Gastrocnemius medialis (tissue), 4 donors: Measurements from ENCODE around the gene SLC40A1. TPM values are rescaled to one million over a fixed set of nuclear protein-coding genes. Genes with fewer than 3 reads are reported as not detected.

Experiments used
- ATAC-seq, 2 donors: fragments of 150-250 bp; one replicate each; pipeline ENCODE4 v1.9.1; 2016
- DNase-seq, 2 donors: peaks; one replicate each; pipeline ENCODE4 v3.0.0-alpha.2; 2019
- H3K27ac ChIP-seq, 4 donors: fragments of 200-600 bp; sonication (generic); 1 replicate in 1 of 4; 2 replicates in 3 of 4; pipeline ENCODE4 v1.5.1; 2016 to 2018; ENCODE audit warnings: mild to moderate bottlenecking in 2 of 4, moderate library complexity in 1 of 4
- H3K27me3 ChIP-seq, 3 donors: fragments of 200-600 bp; sonication (generic) in 2 of 3; 1 replicate in 1 of 3; 2 replicates in 2 of 3; pipeline versions ENCODE4 v1.5.1 to v1.6.0; 2016 to 2019; ENCODE audit warnings: mild to moderate bottlenecking in 1 of 3, moderate library complexity in 1 of 3
- H3K36me3 ChIP-seq, 2 donors: fragments of 200-600 bp; sonication (generic) in 1 of 2; one replicate each; pipeline ENCODE4 v1.5.1; 2017 to 2018
- H3K4me1 ChIP-seq, 2 donors: fragments of 200-600 bp; sonication (generic) in 1 of 2; one replicate each; pipeline ENCODE4 v1.5.1; 2016 to 2017; ENCODE audit warnings: mild to moderate bottlenecking in 2 of 2
- H3K4me3 ChIP-seq, 4 donors: fragments of 200-600 bp; sonication (generic) in 3 of 4; 1 replicate in 1 of 4; 2 replicates in 3 of 4; pipeline ENCODE4 v1.5.1; 2016 to 2019; ENCODE audit warnings: mild to moderate bottlenecking in 2 of 4
- H3K9me3 ChIP-seq, 3 donors: fragments of 200-600 bp; sonication (generic) in 2 of 3; 1 replicate in 1 of 3; 2 replicates in 2 of 3; pipeline ENCODE4 v1.5.1; 2016 to 2019
- CTCF ChIP-seq, 5 experiments: fragments of 450-650 bp in 3 of 5; fragments of 200-600 bp in 2 of 5; sonication (generic) in 2 of 5; IDR thresholded peaks in 4 of 5; conservative IDR thresholded peaks in 1 of 5; 1 replicate in 4 of 5; 2 replicates in 1 of 5; pipeline ENCODE4 v1.5.1; 2016 to 2019; ENCODE audit warnings: antibody characterized with exemption in 5 of 5, mild to moderate bottlenecking in 3 of 5, moderate library complexity in 3 of 5
- POLR2A ChIP-seq, 2 donors: fragments of 450-650 bp; IDR thresholded peaks; one replicate each; pipeline ENCODE4 v1.6.1; 2017; ENCODE audit warnings: antibody characterized with exemption in 2 of 2, mild to moderate bottlenecking in 2 of 2, moderate library complexity in 2 of 2
- in situ Hi-C, 4 donors: fragments of 200-750 bp; cut with MboI; loops; one replicate each; pipeline versions ENCODE4 v1.15.0 to v1.8.0; 2017; ENCODE audit warnings: low sequenced_read_pairs in 4 of 4
- intact Hi-C: fragments of 100-400 bp; cut with DNase I; formaldehyde crosslinking; loops from one replicate; pipeline ENCODE4 v1.15.1; 2023; ENCODE audit warnings: low total_unique reads
- total RNA-seq, 4 donors: library from RNA; depleted of rRNA; stranded (reverse); fragments of >200 nt; gene quantifications; one replicate each; pipeline versions ENCODE4 v1.1.0 to v1.2.3, GENCODE V29; 2016

The SLC40A1 gene
- total RNA-seq, 4 donors from 2014 or later, result 24.8 to 81.8 (median 37.4) TPM

- no peak for TF ChIP-seq CTCF (IDR thresholded peaks at IDR 0.05 in 4 of 5, conservative IDR thresholded peaks at IDR 0.05 in 1 of 5)
- no peak for TF ChIP-seq POLR2A (IDR thresholded peaks at IDR 0.05)
- Histone ChIP-seq H3K4me1 (peaks cover 26 to 38% of the 10 kb centered on the region in 2 donors), H3K36me3 (no peaks in the 10 kb centered on the region), H3K4me3 (no peak overlapping the region), H3K9me3 (no peaks in the 10 kb centered on the region), H3K27ac (no peak overlapping the region), H3K27me3 (no peaks in the 10 kb centered on the region)
- no peak for DNase-seq
- in situ Hi-C loops, result no loop called here
- intact Hi-C loops, result no loop called here
- no peak for ATAC-seq
Measured at GRCh38 chr2:189526241-189526640, 54.3 kb downstream of the SLC40A1 start.

GRCh38 chr2:189524746-189525145, 55.8 kb downstream of the SLC40A1 start:
- Histone ChIP-seq H3K36me3 (no peaks in the 10 kb centered on the region), H3K4me3 (no peak overlapping the region), H3K4me1 (peaks cover 26 to 38% of the 10 kb centered on the region in 2 donors), H3K27ac (no peak overlapping the region), H3K27me3 (no peaks in the 10 kb centered on the region), H3K9me3 (no peaks in the 10 kb centered on the region)
- ATAC-seq (no peak), DNase-seq (no peak)
- TF ChIP-seq CTCF (IDR thresholded peaks at IDR 0.05 in 4 of 5, conservative IDR thresholded peaks at IDR 0.05 in 1 of 5), result no peak
- TF ChIP-seq POLR2A (IDR thresholded peaks at IDR 0.05), result no peak
- in situ Hi-C loops (no loop called here), intact Hi-C loops (no loop called here)

GRCh38 chr2:189522435-189523151, 58.0 kb downstream of the SLC40A1 start:
- in situ Hi-C loops (no loop called here), intact Hi-C loops (no loop called here)
- no peak overlapping the region for H3K4me3 ChIP-seq
- no peaks in the 10 kb centered on the region for H3K9me3 ChIP-seq
- H3K36me3 ChIP-seq, result no peaks in the 10 kb centered on the region
- peak; percentile 68 to 71 for ATAC-seq
- DNase-seq, result no peak
- H3K27me3 ChIP-seq, result no peaks in the 10 kb centered on the region
- no peak for TF ChIP-seq POLR2A (IDR thresholded peaks at IDR 0.05)
- TF ChIP-seq CTCF (IDR thresholded peaks at IDR 0.05 in 4 of 5, conservative IDR thresholded peaks at IDR 0.05 in 1 of 5), result no peak
- H3K4me1 ChIP-seq, result peaks cover 14 to 23% of the 10 kb centered on the region in 2 donors
- peak overlapping the region; percentile 50 to 79 (median 67) for H3K27ac ChIP-seq

GRCh38 chr2:189521699-189522434, 58.7 kb downstream of the SLC40A1 start:
- DNase-seq, result no peak
- Histone ChIP-seq H3K9me3 (no peaks in the 10 kb centered on the region), H3K27ac (peak overlapping the region; percentile 50 to 79 (median 67)), H3K4me1 (peaks cover 14 to 20% of the 10 kb centered on the region in 2 donors), H3K4me3 (no peak overlapping the region), H3K36me3 (no peaks in the 10 kb centered on the region), H3K27me3 (no peaks in the 10 kb centered on the region)
- in situ Hi-C loops (no loop called here), intact Hi-C loops (no loop called here)
- TF ChIP-seq POLR2A (IDR thresholded peaks at IDR 0.05) (no peak), CTCF (IDR thresholded peaks at IDR 0.05 in 4 of 5, conservative IDR thresholded peaks at IDR 0.05 in 1 of 5) (no peak)
- ATAC-seq, result peak; percentile 43 to 63
